Muscle of leg (tissue), 11 donors: Measurements from ENCODE around the gene CYP2D6. TPM values are rescaled to one million over a fixed set of nuclear protein-coding genes. Genes with fewer than 3 reads are reported as not detected.
"Not testable (repeated sequence)": the region's sequence is repeated elsewhere in the genome, so short reads cannot be mapped to it uniquely, and the experiment has no call there.

Experiments
- DNase-seq: peaks from one replicate; pipeline ENCODE4 v3.0.0; 2013
- H3K27ac ChIP-seq: one replicate; pipeline ENCODE4 v1.5.1; 2013; ENCODE audit warnings: mild to moderate bottlenecking, low read length, control low read depth
- H3K27me3 ChIP-seq: one replicate; pipeline ENCODE4 v1.6.1; 2013; ENCODE audit warnings: low read length; ENCODE audit not compliant: control insufficient read depth, insufficient read depth
- H3K36me3 ChIP-seq: one replicate; pipeline ENCODE4 v1.6.1; 2013; ENCODE audit warnings: low read length; ENCODE audit not compliant: control insufficient read depth, insufficient read depth
- H3K4me1 ChIP-seq: one replicate; pipeline ENCODE4 v1.6.1; 2013; ENCODE audit warnings: low read length; ENCODE audit not compliant: control insufficient read depth, insufficient read depth
- H3K4me3 ChIP-seq: one replicate; pipeline ENCODE4 v1.5.1; 2013; ENCODE audit warnings: low read length, control low read depth
- H3K9me3 ChIP-seq: replicated peaks from 2 replicates; pipeline ENCODE4 v1.6.1; 2013; ENCODE audit warnings: low read depth, low read length; ENCODE audit not compliant: control insufficient read depth
- WGBS: methylation state at CpG from one replicate; pipeline ENCODE4 v1.1.5; 2013; ENCODE audit warnings: missing lambda C conversion rate; ENCODE audit not compliant: insufficient coverage; 5-methylcytosine and 5-hydroxymethylcytosine counted together
- polyA plus RNA-seq, 8 donors: library from polyadenylated mRNA; unstranded; fragments of 120-200 nt; gene quantifications; one replicate each; pipeline versions ENCODE4 v1.2.1 to v1.2.3, GENCODE V29; 2013; ENCODE audit warnings: inconsistent platforms in 1 of 8, low replicate concordance in 1 of 8; ENCODE audit not compliant: insufficient read length in 8 of 8, insufficient read depth in 1 of 8
- total RNA-seq: library from RNA; stranded (reverse); fragments of 120-200 nt; gene quantifications from one replicate; pipeline ENCODE4 v1.2.4, GENCODE V29; 2013

The CYP2D6 gene
- total and polyA plus RNA-seq, 9 donors: 0.31 to 3.4 (median 1.5) TPM

DNA sequence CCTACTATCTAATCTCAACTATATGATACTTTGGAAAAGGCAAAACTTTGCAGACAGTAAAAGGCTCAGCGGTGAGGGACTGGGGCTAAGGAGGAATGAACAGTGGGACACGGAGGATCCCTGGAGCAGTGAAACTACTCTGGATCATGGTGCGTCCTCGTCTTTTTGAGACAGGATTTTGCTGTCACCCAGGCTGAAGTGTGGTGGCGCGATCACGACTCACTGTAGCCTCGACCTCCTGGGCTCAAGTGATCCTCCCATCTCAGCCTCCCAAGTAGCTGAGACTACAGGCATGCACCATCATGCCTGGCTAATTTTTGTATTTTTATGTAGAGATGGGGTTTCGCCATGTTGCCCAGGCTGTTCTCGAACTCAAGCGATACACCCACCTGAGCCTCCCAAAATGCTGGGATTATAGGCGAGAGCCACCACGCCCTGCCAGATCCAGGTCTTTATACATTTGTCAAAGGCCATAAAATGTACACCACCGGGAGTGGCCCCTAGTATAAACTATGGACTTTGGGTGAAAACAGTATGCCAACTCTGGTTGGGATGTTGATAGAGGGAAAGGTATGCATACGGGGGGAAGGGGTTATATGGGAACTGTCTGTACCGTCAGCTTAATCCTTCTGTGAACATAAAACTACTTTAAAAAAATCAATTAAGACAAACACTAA is 28.0 kb upstream of the CYP2D6 start:
- 98% methylated on average over 7 of the region's 16 CpGs for WGBS
- peaks cover 24% of the 10 kb centered on the region for H3K36me3 ChIP-seq
- H3K27me3 ChIP-seq: no peaks in the 10 kb centered on the region
- DNase-seq: no peak
- H3K4me1 ChIP-seq: no peaks in the 10 kb centered on the region
- no peak overlapping the region for H3K27ac ChIP-seq
- H3K4me3 ChIP-seq: no peak overlapping the region
- H3K9me3 ChIP-seq: no peaks in the 10 kb centered on the region

DNA sequence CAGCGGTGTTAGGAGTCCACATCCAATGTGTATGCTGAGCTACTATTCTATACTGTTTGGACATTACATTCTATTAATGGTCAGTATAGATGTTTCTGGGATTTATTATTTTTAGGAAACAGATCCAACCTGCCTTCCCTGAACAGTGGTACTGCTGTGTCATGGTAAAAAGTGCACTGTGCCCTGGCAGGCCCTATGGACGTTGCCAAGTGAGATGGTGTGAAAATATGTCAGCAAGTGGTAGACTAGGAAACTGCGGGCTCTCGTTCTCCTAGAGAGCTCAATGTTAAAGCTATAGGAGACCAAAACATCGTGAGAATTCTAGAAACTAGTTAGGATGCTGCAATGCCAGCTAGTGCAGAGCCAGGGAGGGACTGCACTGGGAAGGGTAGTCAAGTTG is 26.0 kb upstream of the CYP2D6 start:
- no peaks in the 10 kb centered on the region for H3K9me3 ChIP-seq
- peaks cover 17% of the 10 kb centered on the region for H3K36me3 ChIP-seq
- no peaks in the 10 kb centered on the region for H3K27me3 ChIP-seq
- H3K27ac ChIP-seq: no peak overlapping the region
- DNase-seq: no peak
- H3K4me3 ChIP-seq: no peak overlapping the region
- no peaks in the 10 kb centered on the region for H3K4me1 ChIP-seq
- 55% methylated on average over 4 of the region's 5 CpGs for WGBS

DNA sequence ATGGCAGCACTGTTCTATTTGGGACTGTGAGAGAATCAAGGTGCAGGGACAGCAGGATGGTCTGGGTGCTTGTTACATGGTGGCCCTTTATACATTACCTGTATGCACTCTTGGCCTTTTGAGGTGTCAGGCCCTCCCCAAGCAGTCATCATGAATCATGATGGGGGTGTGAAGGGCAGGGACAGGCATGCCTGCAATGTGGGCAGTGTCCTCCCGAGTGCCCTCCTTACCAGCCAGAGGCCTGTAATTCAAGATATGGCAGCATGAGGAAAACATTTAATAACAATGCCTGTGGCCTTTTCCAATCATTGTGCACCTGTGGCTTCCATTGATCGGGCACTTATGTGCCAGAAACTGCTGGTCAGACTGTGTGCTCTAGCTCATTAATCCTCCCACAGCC is 25.5 kb upstream of the CYP2D6 start:
- Histone ChIP-seq H3K27ac (no peak overlapping the region), H3K36me3 (peaks cover 14% of the 10 kb centered on the region), H3K27me3 (no peaks in the 10 kb centered on the region), H3K4me3 (no peak overlapping the region), H3K9me3 (no peaks in the 10 kb centered on the region), H3K4me1 (no peaks in the 10 kb centered on the region)
- WGBS: 71% methylated on average over 1 of the region's 2 CpGs
- DNase-seq: no peak

- Histone ChIP-seq H3K36me3 (peaks cover 14% of the 10 kb centered on the region), H3K27ac (no peak overlapping the region), H3K27me3 (no peaks in the 10 kb centered on the region), H3K4me3 (no peak overlapping the region), H3K4me1 (no peaks in the 10 kb centered on the region), H3K9me3 (no peaks in the 10 kb centered on the region)
- 97% methylated on average over 7 of the region's 7 CpGs for WGBS
- DNase-seq: no peak
These were observed 24.5 kb upstream of the CYP2D6 start for GRCh38 chr22:42155053-42155543.

DNA sequence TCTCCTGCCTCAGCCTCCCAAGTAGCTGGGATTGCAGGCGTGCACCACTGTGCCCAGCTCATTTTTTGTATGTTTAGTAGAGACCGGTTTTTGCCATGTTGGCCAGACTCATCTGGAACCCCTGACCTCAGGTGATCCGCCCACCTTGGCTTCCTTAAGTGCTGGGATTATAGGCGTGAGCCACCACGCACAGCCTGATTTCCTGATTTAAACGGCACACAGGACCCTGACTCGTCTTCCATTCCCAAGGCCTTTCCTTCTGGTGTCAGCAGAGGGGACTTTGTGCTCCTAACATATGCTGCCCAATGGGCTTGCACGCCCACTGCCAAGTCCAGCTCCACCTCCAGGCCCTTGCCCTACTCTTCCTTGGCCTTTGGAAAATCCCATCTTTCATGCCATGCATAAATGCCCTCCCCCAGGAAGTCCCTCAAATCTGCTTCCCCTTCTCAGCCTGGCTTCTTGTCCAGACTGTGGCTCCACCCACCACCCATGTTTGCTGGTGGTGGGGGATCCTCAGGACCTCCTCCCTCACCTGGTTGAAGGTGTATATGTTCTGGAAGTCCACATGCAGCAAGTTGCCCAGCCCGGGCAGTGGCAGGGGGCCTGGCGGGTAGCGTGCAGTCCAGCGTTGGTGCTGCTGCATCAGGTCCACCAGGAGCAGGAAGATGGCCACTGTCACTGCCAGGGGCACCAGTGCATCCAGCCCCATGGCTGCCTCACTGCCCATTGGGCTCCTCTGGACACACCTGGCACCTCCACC is 23.9 kb upstream of the CYP2D6 start:
- Histone ChIP-seq H3K4me3 (no peak overlapping the region), H3K36me3 (peaks cover 14% of the 10 kb centered on the region), H3K27ac (no peak overlapping the region), H3K27me3 (no peaks in the 10 kb centered on the region), H3K9me3 (no peaks in the 10 kb centered on the region), H3K4me1 (no peaks in the 10 kb centered on the region)
- WGBS: 89% methylated on average over 11 of the region's 12 CpGs
- DNase-seq: no peak

DNA sequence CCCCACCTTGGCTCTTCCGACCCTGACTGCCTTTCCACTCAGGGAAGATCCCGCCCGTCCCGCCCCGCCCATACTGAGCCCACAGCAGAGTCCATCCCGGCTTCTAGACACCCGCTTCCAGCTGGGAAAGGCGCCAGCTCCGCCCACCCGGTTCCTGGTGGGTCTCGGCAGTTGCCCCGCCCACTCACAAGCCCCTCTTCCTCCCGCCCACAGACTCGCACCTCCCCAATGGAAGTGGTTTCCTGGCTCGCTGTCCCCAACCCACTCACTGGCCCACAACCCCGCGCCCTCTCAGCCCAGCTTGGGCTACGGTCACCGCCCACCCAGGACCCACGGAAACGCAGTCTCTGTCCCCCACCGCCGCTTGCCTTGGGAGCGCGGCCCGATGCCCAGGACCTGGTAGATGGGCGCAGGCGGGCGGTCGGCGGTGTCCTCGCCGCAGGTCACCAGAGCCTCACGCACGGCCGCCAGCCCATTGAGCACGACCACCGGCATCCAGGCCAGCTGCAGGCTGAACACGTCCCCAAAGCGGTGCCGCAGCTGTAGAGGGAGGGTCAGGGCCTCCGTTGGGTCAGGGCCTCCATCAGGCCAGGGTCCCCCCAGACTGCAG is 22.2 kb upstream of the CYP2D6 start:
- 73% methylated on average over 42 of the region's 42 CpGs for WGBS
- Histone ChIP-seq H3K27me3 (no peaks in the 10 kb centered on the region), H3K4me1 (no peaks in the 10 kb centered on the region), H3K4me3 (no peak overlapping the region), H3K9me3 (no peaks in the 10 kb centered on the region), H3K27ac (no peak overlapping the region), H3K36me3 (peaks cover 14% of the 10 kb centered on the region)
- DNase-seq: no peak

DNA sequence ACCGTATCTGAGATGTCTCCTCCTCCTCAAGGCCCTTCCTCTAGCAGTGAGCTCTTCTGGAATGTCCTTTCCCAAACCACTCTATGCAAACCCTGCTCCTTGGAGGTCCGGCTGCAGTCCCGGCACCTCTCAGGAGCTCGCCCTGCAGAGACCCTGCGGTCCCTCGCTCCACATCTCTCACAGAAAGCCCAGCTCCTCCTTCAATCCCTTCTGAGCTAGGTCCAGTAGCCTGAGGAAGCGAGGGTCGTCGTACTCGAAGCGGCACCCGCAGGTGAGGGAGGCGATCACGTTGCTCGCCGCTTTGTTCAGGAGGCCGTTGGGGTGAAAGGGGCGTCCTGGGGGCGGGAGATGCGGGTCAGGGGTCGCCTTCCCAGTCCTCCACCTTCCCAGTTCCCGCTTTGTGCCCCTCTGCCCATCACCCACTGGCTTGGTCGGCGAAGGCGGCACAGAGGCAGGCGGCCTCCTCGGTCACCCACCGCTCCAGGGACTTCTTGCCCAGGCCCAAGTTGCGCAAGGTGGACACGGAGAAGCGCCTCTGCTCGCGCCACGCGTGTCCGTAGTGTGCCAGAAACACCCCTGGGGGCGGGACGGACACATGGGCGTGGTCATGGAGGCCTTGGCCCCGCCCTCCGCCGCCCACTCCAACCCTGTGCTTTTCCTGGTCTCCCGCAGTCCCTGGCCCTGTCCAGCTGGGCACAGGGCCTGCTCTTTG is 21.5 kb upstream of the CYP2D6 start:
- DNase-seq: no peak
- no peaks in the 10 kb centered on the region for H3K9me3 ChIP-seq
- H3K36me3 ChIP-seq: peaks cover 14% of the 10 kb centered on the region
- H3K4me1 ChIP-seq: no peaks in the 10 kb centered on the region
- no peak overlapping the region for H3K4me3 ChIP-seq
- WGBS: 61% methylated on average over 32 of the region's 43 CpGs
- no peaks in the 10 kb centered on the region for H3K27me3 ChIP-seq
- H3K27ac ChIP-seq: no peak overlapping the region

DNA sequence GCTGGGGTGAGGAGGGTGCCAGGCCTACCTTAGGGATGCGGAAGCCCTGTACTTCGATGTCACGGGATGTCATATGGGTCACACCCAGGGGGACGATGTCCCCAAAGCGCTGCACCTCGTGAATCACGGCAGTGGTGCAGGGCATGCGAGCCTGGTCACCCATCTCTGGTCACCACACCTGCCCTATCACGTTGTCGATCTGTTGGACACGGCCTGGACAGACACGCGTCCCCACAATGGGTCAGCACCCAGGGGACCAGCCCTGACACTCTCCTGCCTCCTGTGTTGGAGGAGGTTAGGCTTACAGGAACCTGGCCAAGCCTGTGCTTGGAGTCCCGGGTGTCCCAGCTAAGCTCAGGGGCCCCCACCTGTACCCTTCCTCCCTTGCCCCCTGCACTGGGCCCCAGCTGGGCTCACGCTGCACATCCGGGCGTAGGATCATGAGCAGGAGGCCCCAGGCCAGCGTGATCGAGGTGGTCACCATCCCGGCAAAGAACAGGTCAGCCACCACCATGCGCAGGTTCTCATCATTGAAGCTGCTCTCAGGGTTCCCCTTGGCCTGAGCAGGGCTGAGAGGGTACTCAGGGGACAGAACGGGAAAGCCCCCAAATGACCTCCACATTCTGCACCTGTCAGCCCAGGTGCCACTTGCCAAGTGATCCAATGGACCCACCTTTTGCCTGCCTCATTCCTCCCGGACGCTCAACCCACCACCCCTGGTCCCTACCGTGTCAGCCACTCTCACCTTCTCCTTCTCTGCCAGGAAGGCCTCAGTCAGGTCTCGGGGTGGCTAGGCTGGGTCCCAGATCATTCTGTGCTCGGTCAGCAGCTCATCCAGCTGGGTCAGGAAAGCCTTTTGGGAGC is 20.3 kb upstream of the CYP2D6 start:
- DNase-seq: no peak

GRCh38 chr22:42149798-42150197 is 19.2 kb upstream of the CYP2D6 start:
- H3K27me3 ChIP-seq, H3K4me1 ChIP-seq, H3K36me3 ChIP-seq, DNase-seq, H3K4me3 ChIP-seq, H3K27ac ChIP-seq, H3K9me3 ChIP-seq: not testable (repeated sequence)
- 94% methylated on average over 8 of the region's 16 CpGs for WGBS

More for the DNA sequence above, 20.3 kb upstream of the CYP2D6 start:
- no peaks in the 10 kb centered on the region for H3K9me3 ChIP-seq
- peaks cover 10% of the 10 kb centered on the region for H3K36me3 ChIP-seq
- H3K27me3 ChIP-seq: no peaks in the 10 kb centered on the region
- no peak overlapping the region for H3K4me3 ChIP-seq
- no peaks in the 10 kb centered on the region for H3K4me1 ChIP-seq
- no peak overlapping the region for H3K27ac ChIP-seq
- 94% methylated on average over 20 of the region's 27 CpGs for WGBS
